Activated CD4-positive, alpha-beta T cell treated with anti-CD3 and anti-CD28 coated beads for 36 hours (primary cell): ENCODE data around the gene OXGR1. TPM values are rescaled to one million over a fixed set of nuclear protein-coding genes. Genes with fewer than 3 reads are reported as not detected.

Experiments used
- ATAC-seq: fragments of 200-7000 bp; cut with Tn5 transposase; one replicate; pipeline ENCODE4 v1.10.0; 2021; ENCODE audit warnings: mild to moderate bottlenecking, moderate library complexity
- CTCF ChIA-PET: fragments of 350-600 bp; sonication (Branson Sonifier 250); formaldehyde crosslinking; loops from one replicate; lab custom pipeline; 2021; ENCODE audit warnings: antibody characterized with exemption; lab: Charles Lee
- POLR2A ChIA-PET: fragments of 350-600 bp; sonication (Branson Sonifier 250); formaldehyde crosslinking; loops from one replicate; lab custom pipeline; 2021; ENCODE audit warnings: antibody characterized with exemption, inconsistent platforms; lab: Charles Lee
- DNase-seq: peaks from one replicate; pipeline ENCODE4 v3.0.0-alpha.2; 2020
- H3K27ac Mint-ChIP-seq: one replicate; pipeline ENCODE4 v1.8.0; 2021; ENCODE audit warnings: mixed read lengths
- H3K27me3 Mint-ChIP-seq: one replicate; pipeline ENCODE4 v1.8.0; 2021; ENCODE audit warnings: mixed read lengths
- H3K36me3 Mint-ChIP-seq: one replicate; pipeline ENCODE4 v1.8.0; 2021; ENCODE audit warnings: low read depth, mixed read lengths
- H3K4me1 Mint-ChIP-seq: one replicate; pipeline ENCODE4 v1.8.0; 2021; ENCODE audit warnings: mixed read lengths
- H3K4me3 Mint-ChIP-seq: one replicate; pipeline ENCODE4 v1.8.0; 2021; ENCODE audit warnings: mild to moderate bottlenecking, moderate library complexity, mixed read lengths
- H3K9me3 Mint-ChIP-seq: one replicate; pipeline ENCODE4 v1.8.0; 2021; ENCODE audit warnings: low read depth, mixed read lengths
- intact Hi-C, 2 experiments: fragments of 100-400 bp; cut with DNase I in 1 of 2; cut with micrococcal nuclease in 1 of 2; formaldehyde crosslinking; loops; one replicate each; pipeline versions ENCODE4 v1.14.2 to v1.15.1; 2022 to 2024; cut with DNase I, micrococcal nuclease
- total RNA-seq, 2 experiments: library from RNA; stranded (reverse); gene quantifications; one replicate each; pipeline ENCODE4 v1.2.3, GENCODE V29; 2021

The OXGR1 gene
- total RNA-seq, 2 experiments from 2014 or later, result not detected

DNA sequence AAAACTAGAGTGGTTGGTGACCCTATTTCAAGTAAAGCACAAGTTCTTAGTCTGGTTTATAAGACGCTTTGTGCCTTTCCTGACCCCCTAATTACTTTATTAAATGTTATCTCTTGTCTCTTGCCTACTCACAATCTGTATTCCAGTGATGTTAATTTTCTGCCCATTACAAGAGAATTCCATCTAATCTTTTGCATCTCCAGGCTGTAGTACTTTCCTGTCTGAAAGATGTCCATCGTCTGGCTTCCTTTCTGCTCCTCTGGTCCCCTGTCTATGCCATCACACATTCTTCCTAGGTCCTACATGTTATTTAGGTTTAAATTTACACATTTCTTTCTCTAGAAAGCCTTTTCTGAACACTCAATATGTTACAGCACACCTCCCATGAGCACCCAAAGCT is 25.9 kb upstream of the OXGR1 start:
- H3K4me1 Mint-ChIP-seq, result peaks cover 7% of the 10 kb centered on the region
- CTCF ChIA-PET, result interaction anchor here (0.6 to 3.8 kb wide), 2 partner anchors 14 to 437 kb away, joined by 4 to 11 read pairs; no protein-coding TSS in a partner anchor

GRCh38 chr13:97019236-97019635 is 25.0 kb upstream of the OXGR1 start:
- DNase-seq, result no peak
- CTCF ChIA-PET, result interaction anchor here (1.2 to 3.8 kb wide), 5 partner anchors 9 to 323 kb away, joined by 3 to 11 read pairs (median 8); no protein-coding TSS in a partner anchor
- H3K27me3 Mint-ChIP-seq, result peaks cover 42% of the 10 kb centered on the region
- intact Hi-C loops, result loop anchor here in 1 of 2 experiments (2.0 kb wide), 2 partner anchors 340 to 782 kb away; no protein-coding TSS in a partner anchor
- ATAC-seq, result no peak
- H3K36me3 Mint-ChIP-seq, result no peaks in the 10 kb centered on the region
- H3K9me3 Mint-ChIP-seq, result no peaks in the 10 kb centered on the region
- H3K4me3 Mint-ChIP-seq, result no peak overlapping the region
- H3K4me1 Mint-ChIP-seq, result peaks cover 7% of the 10 kb centered on the region
- no peak overlapping the region for H3K27ac Mint-ChIP-seq
- POLR2A ChIA-PET, result no interaction called here

More for the DNA sequence above, 25.9 kb upstream of the OXGR1 start:
- Mint-ChIP-seq H3K27me3 (peaks cover 41% of the 10 kb centered on the region), H3K27ac (no peak overlapping the region), H3K4me3 (no peak overlapping the region), H3K36me3 (no peaks in the 10 kb centered on the region), H3K9me3 (no peaks in the 10 kb centered on the region)
- intact Hi-C loops, result no loop called here
- POLR2A ChIA-PET, result no interaction called here
- ATAC-seq (no peak), DNase-seq (no peak)

GRCh38 chr13:97018029-97018819 is 23.9 kb upstream of the OXGR1 start:
- CTCF ChIA-PET, result interaction anchor here (0.5 to 3.8 kb wide), 15 partner anchors 10 to 1338 kb away, joined by 3 to 11 read pairs (median 4); no protein-coding TSS in a partner anchor

GRCh38 chr13:97017322-97017721 is 23.0 kb upstream of the OXGR1 start:
- Mint-ChIP-seq H3K27me3 (peaks cover 42% of the 10 kb centered on the region), H3K36me3 (no peaks in the 10 kb centered on the region), H3K9me3 (no peaks in the 10 kb centered on the region), H3K4me1 (peaks cover 7% of the 10 kb centered on the region), H3K27ac (no peak overlapping the region), H3K4me3 (no peak overlapping the region)
- CTCF ChIA-PET, result interaction anchor here (0.8 to 3.8 kb wide), 9 partner anchors 11 to 411 kb away, joined by 3 to 11 read pairs (median 4); no protein-coding TSS in a partner anchor
- DNase-seq, result no peak
- intact Hi-C loops, result no loop called here
- POLR2A ChIA-PET, result no interaction called here
- ATAC-seq, result no peak

More at GRCh38 chr13:97018029-97018819, 23.9 kb upstream of the OXGR1 start:
- POLR2A ChIA-PET, result no interaction called here
- Mint-ChIP-seq H3K9me3 (no peaks in the 10 kb centered on the region), H3K36me3 (no peaks in the 10 kb centered on the region), H3K27me3 (peaks cover 41% of the 10 kb centered on the region), H3K4me3 (no peak overlapping the region), H3K4me1 (peaks cover 7% of the 10 kb centered on the region), H3K27ac (no peak overlapping the region)
- peak; percentile 68 for ATAC-seq
- intact Hi-C loops, result loop anchor here (1.0 to 2.0 kb wide), 4 partner anchors 10 to 783 kb away; no protein-coding TSS in a partner anchor
- DNase-seq, result peak; percentile 50

- no peak overlapping the region for H3K4me3 Mint-ChIP-seq
- DNase-seq (peak; percentile 23), ATAC-seq (no peak)
- CTCF ChIA-PET, result interaction anchor here (1.7 kb wide), 1 partner anchor 12 kb away, joined by 5 read pairs; no protein-coding TSS in a partner anchor
- intact Hi-C loops, result no loop called here
- no peaks in the 10 kb centered on the region for H3K9me3 Mint-ChIP-seq
- H3K36me3 Mint-ChIP-seq, result no peaks in the 10 kb centered on the region
- H3K4me1 Mint-ChIP-seq, result peaks cover 7% of the 10 kb centered on the region
- H3K27ac Mint-ChIP-seq, result no peak overlapping the region
- POLR2A ChIA-PET, result no interaction called here
- H3K27me3 Mint-ChIP-seq, result peaks cover 36% of the 10 kb centered on the region
Observed at GRCh38 chr13:97015661-97016350, 21.5 kb upstream of the OXGR1 start.

GRCh38 chr13:97012251-97013048 is 18.2 kb upstream of the OXGR1 start:
- Mint-ChIP-seq H3K36me3 (no peaks in the 10 kb centered on the region), H3K4me1 (peaks cover 4% of the 10 kb centered on the region), H3K9me3 (no peaks in the 10 kb centered on the region), H3K27ac (no peak overlapping the region), H3K4me3 (no peak overlapping the region), H3K27me3 (peaks cover 26% of the 10 kb centered on the region)
- intact Hi-C loops, result no loop called here
- CTCF ChIA-PET, result no interaction called here
- DNase-seq (no peak), ATAC-seq (no peak)
- POLR2A ChIA-PET, result no interaction called here

DNA sequence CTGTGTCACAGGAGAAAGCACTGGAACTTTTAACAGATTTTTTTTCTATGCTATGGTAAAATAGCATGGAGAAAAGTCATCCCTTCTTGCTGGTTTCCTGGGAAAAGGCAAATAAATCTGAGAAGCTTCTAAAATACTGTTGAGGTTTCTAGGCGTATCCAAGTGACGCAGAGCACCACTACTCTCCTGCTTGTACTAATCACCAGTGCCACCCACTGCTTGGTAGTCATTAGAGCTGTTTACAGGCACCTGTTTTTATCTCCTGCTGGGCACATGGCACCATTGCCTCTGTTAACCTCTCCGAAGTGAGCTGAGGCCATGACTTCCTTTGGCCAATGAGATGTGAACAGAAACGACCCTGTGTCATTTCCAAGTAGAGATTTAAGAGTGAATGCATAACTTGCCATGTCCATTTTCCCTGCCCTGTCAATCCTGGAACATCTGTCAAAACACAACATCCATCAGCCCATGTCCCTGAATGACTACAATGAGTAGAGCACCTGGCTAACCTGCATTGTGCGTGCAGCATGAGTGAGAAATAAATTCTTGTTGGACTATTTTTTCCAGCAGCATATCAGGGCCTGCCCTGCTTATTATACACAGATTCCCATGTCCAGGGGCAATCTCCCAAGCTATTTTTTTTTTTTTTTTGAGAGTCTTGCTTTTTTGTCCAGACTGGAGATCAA is 17.3 kb upstream of the OXGR1 start:
- Mint-ChIP-seq H3K27me3 (peaks cover 26% of the 10 kb centered on the region), H3K36me3 (no peaks in the 10 kb centered on the region), H3K9me3 (no peaks in the 10 kb centered on the region), H3K27ac (no peak overlapping the region), H3K4me3 (no peak overlapping the region), H3K4me1 (peaks cover 4% of the 10 kb centered on the region)
- no peak for DNase-seq
- ATAC-seq, result no peak
- ChIA-PET CTCF (no interaction called here), POLR2A (no interaction called here)
- intact Hi-C loops, result no loop called here

GRCh38 chr13:97008643-97009042 is 14.4 kb upstream of the OXGR1 start:
- H3K27ac Mint-ChIP-seq, result no peak overlapping the region
- ATAC-seq (no peak), DNase-seq (no peak)
- no peaks in the 10 kb centered on the region for H3K4me1 Mint-ChIP-seq
- no peaks in the 10 kb centered on the region for H3K9me3 Mint-ChIP-seq
- POLR2A ChIA-PET, result no interaction called here
- H3K4me3 Mint-ChIP-seq, result no peak overlapping the region
- no peaks in the 10 kb centered on the region for H3K36me3 Mint-ChIP-seq
- CTCF ChIA-PET, result interaction anchor here (0.7 kb wide), 1 partner anchor 732 kb away, joined by 3 read pairs; no protein-coding TSS in a partner anchor
- peaks cover 16% of the 10 kb centered on the region for H3K27me3 Mint-ChIP-seq
- intact Hi-C loops, result no loop called here

GRCh38 chr13:97005625-97006262 is 11.5 kb upstream of the OXGR1 start:
- H3K4me3 Mint-ChIP-seq, result no peak overlapping the region
- ATAC-seq (no peak), DNase-seq (no peak)
- no peaks in the 10 kb centered on the region for H3K9me3 Mint-ChIP-seq
- no peaks in the 10 kb centered on the region for H3K4me1 Mint-ChIP-seq
- ChIA-PET POLR2A (no interaction called here), CTCF (interaction anchor here (2.7 kb wide), 1 partner anchor 13 kb away, joined by 11 read pairs; no protein-coding TSS in a partner anchor)
- intact Hi-C loops, result no loop called here
- peaks cover 7% of the 10 kb centered on the region for H3K27me3 Mint-ChIP-seq
- H3K36me3 Mint-ChIP-seq, result no peaks in the 10 kb centered on the region
- no peak overlapping the region for H3K27ac Mint-ChIP-seq

GRCh38 chr13:97004886-97005285 is 10.6 kb upstream of the OXGR1 start:
- Mint-ChIP-seq H3K9me3 (no peaks in the 10 kb centered on the region), H3K27me3 (peaks cover 12% of the 10 kb centered on the region), H3K4me1 (no peaks in the 10 kb centered on the region), H3K27ac (no peak overlapping the region), H3K4me3 (no peak overlapping the region), H3K36me3 (no peaks in the 10 kb centered on the region)
- ATAC-seq (no peak), DNase-seq (no peak)
- CTCF ChIA-PET, result interaction anchor here (2.7 kb wide), 1 partner anchor 14 kb away, joined by 11 read pairs; no protein-coding TSS in a partner anchor
- intact Hi-C loops, result no loop called here
- POLR2A ChIA-PET, result no interaction called here
